ENCODE measurements around the gene ATP8A2. TPM values are rescaled to one million over a fixed set of nuclear protein-coding genes. Genes with fewer than 3 reads are reported as not detected.

ATP8A2 gene
- total RNA-seq, 2 donors from 2014 or later: 1.6 to 2.9 TPM

GRCh38 chr13:25800523-25800922 is 428.7 kb downstream of the ATP8A2 start:
- H3K36me3 ChIP-seq (ENCODE audit: control insufficient read depth, insufficient read depth, low read length): no peaks in the 10 kb centered on the region
- WGBS, 2 experiments (ENCODE audit: insufficient coverage in 1 of 2, insufficient read length in 1 of 2): 95% methylated on average over 3 of the region's 3 CpGs; no CpG with 5 or more reads in 1 of the 2 experiments
- no peaks in the 10 kb centered on the region for H3K9me3 ChIP-seq (ENCODE audit: control insufficient read depth, low read length)
- TF ChIP-seq CTCF (conservative IDR thresholded peaks at IDR 0.05): no peak
- DNase-seq: no peak
- H3K27me3 ChIP-seq (ENCODE audit: control insufficient read depth, insufficient read depth, low read length, poor library complexity, severe bottlenecking): no peaks in the 10 kb centered on the region
- H3K4me1 ChIP-seq (ENCODE audit: control insufficient read depth, insufficient read depth, low read length): no peaks in the 10 kb centered on the region
- no peaks in the 10 kb centered on the region for H3K9me3 Mint-ChIP-seq
- H3K27me3 Mint-ChIP-seq (ENCODE audit: insufficient read depth): no peaks in the 10 kb centered on the region
- no peak overlapping the region for H3K27ac Mint-ChIP-seq
- no peak overlapping the region for H3K4me3 ChIP-seq (ENCODE audit: low read length)
- H3K4me3 Mint-ChIP-seq: no peak overlapping the region
- H3K4me1 Mint-ChIP-seq: peaks cover 6% of the 10 kb centered on the region
- H3K27ac ChIP-seq (ENCODE audit: low read depth, low read length): no peak overlapping the region
- H3K9ac ChIP-seq (ENCODE audit: extremely low read depth, low read length, poor library complexity, severe bottlenecking): no peak overlapping the region
- no peaks in the 10 kb centered on the region for H3K36me3 Mint-ChIP-seq (ENCODE audit: low read depth)

- no peaks in the 10 kb centered on the region for H3K9me3 ChIP-seq (ENCODE audit: control insufficient read depth, low read length)
- no peak overlapping the region for H3K9ac ChIP-seq (ENCODE audit: extremely low read depth, low read length, poor library complexity, severe bottlenecking)
- no peak for TF ChIP-seq CTCF (conservative IDR thresholded peaks at IDR 0.05)
- WGBS, 2 experiments (ENCODE audit: insufficient coverage in 1 of 2, insufficient read length in 1 of 2): 94 to 97% methylated on average over 2 to 3 of the region's 3 CpGs
- Mint-ChIP-seq H3K36me3 (ENCODE audit: low read depth) (no peaks in the 10 kb centered on the region), H3K4me3 (no peak overlapping the region), H3K27ac (no peak overlapping the region), H3K9me3 (no peaks in the 10 kb centered on the region), H3K27me3 (ENCODE audit: insufficient read depth) (no peaks in the 10 kb centered on the region), H3K4me1 (peaks cover 6% of the 10 kb centered on the region)
- no peaks in the 10 kb centered on the region for H3K36me3 ChIP-seq (ENCODE audit: control insufficient read depth, insufficient read depth, low read length)
- no peaks in the 10 kb centered on the region for H3K27me3 ChIP-seq (ENCODE audit: control insufficient read depth, insufficient read depth, low read length, poor library complexity, severe bottlenecking)
- H3K4me1 ChIP-seq (ENCODE audit: control insufficient read depth, insufficient read depth, low read length): no peaks in the 10 kb centered on the region
- no peak overlapping the region for H3K4me3 ChIP-seq (ENCODE audit: low read length)
- H3K27ac ChIP-seq (ENCODE audit: low read depth, low read length): no peak overlapping the region
- no peak for DNase-seq
Observed at GRCh38 chr13:25802579-25802978, 430.8 kb downstream of the ATP8A2 start.

- WGBS, 2 experiments (ENCODE audit: insufficient coverage in 1 of 2, insufficient read length in 1 of 2): 86 to 90% methylated on average over 3 of the region's 3 CpGs
Observed at GRCh38 chr13:25803641-25804040, 431.9 kb downstream of the ATP8A2 start.

More at GRCh38 chr13:25803641-25804040, 431.9 kb downstream of the ATP8A2 start:
- Mint-ChIP-seq H3K4me1 (peaks cover 6% of the 10 kb centered on the region), H3K36me3 (ENCODE audit: low read depth) (no peaks in the 10 kb centered on the region), H3K27me3 (ENCODE audit: insufficient read depth) (no peaks in the 10 kb centered on the region), H3K27ac (no peak overlapping the region), H3K4me3 (no peak overlapping the region), H3K9me3 (no peaks in the 10 kb centered on the region)
- H3K27ac ChIP-seq (ENCODE audit: low read depth, low read length): no peak overlapping the region
- H3K9me3 ChIP-seq (ENCODE audit: control insufficient read depth, low read length): no peaks in the 10 kb centered on the region
- no peak overlapping the region for H3K4me3 ChIP-seq (ENCODE audit: low read length)
- no peak overlapping the region for H3K9ac ChIP-seq (ENCODE audit: extremely low read depth, low read length, poor library complexity, severe bottlenecking)
- no peak for TF ChIP-seq CTCF (conservative IDR thresholded peaks at IDR 0.05)
- DNase-seq: no peak
- no peaks in the 10 kb centered on the region for H3K27me3 ChIP-seq (ENCODE audit: control insufficient read depth, insufficient read depth, low read length, poor library complexity, severe bottlenecking)
- no peaks in the 10 kb centered on the region for H3K4me1 ChIP-seq (ENCODE audit: control insufficient read depth, insufficient read depth, low read length)
- no peaks in the 10 kb centered on the region for H3K36me3 ChIP-seq (ENCODE audit: control insufficient read depth, insufficient read depth, low read length)

Measured in endodermal cell (in vitro differentiated cells).